GM23248 (cell line): ENCODE results near the gene ISL1.

Experiments
- EZH2 ChIP-seq: fragments of 200-600 bp; sonication (generic); IDR thresholded peaks from 2 replicates; pipeline ENCODE4 v1.6.1; 2018; ENCODE audit warnings: antibody characterized with exemption, mild to moderate bottlenecking; ENCODE audit not compliant: insufficient read depth, poor library complexity, severe bottlenecking
- EZH2phosphoT487 ChIP-seq: fragments of 200-600 bp; sonication (generic); IDR thresholded peaks from 2 replicates; pipeline ENCODE4 v1.6.1; 2018; ENCODE audit warnings: antibody characterized with exemption, moderate library complexity, mild to moderate bottlenecking, low read depth; ENCODE audit not compliant: insufficient read depth

DNA sequence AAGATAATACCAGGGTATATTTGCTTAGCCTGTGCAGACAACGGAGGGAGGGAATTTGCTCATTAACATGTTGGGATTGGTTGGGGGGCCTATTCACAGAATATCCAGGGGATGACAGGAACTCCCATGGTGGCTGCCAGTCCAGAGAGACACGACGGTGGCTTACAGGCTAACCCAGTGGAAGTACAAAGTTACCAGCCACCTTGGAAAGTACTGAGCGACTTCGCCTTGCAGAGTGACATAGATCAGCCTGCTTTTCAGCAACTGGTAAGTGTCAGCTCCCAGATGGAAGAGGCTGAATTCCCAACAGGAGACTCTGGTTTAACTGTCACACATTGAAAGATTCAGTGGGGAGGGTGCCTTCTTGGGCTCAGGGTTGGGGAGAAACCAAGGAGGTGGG is 7.9 kb downstream of the ISL1 start:
- TF ChIP-seq EZH2 (no peak), EZH2phosphoT487 (no peak)
